ENCODE results near the gene TRIM74.
"Not testable (repeated sequence)": the region's sequence is repeated elsewhere in the genome, so short reads cannot be mapped to it uniquely, and the experiment has no call there.

Gene TRIM74

DNA sequence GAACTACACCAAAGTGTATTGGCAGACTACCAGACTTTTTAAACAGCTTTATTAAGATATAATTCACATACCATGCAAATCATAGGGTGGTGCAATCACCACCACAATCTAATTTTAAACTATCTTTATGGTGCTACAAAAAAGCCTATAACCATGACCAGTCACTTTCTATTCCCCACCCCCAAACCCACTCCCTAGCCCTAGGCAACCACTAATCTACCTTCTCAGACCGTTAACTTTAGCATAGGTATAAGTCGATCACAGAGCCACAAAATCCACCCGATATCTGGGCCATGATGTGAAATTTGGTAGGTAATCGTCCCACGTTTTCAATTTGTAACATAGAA is 44.9 kb downstream of the TRIM74 start:
- no peak for DNase-seq (ENCODE audit: low spot score in 2 of 2)
- ATAC-seq (replicated peaks; ENCODE audit: extremely low read depth, poor library complexity, severe bottlenecking) = peak; percentile 8

DNA sequence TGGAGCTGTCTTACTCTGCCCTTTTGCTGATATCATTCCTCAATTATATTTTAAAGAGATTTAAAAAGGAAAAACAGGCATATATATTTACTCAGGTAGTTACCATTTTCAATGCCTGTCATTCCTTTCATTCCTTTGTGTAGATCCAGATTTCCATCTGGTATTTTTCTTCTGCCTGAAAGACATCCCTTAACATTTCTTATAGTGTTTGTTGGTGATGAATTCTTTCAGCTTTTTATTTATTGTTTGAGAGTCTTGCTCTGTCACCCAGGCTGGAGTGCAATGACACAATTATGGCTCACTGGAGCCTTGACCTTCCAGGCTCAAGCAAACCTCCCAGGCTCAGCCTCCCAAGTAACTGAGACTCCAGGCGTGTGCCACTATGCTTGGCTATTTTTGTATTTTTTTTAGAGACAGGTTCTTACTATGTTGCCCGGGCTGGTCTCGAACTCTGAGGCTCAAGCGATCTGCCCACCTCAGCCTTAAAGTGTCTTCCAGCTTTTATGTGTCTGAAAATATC is 50.0 kb downstream of the TRIM74 start:
- Mint-ChIP-seq H3K27me3 (no peaks in the 10 kb centered on the region), H3K27ac (ENCODE audit: low read depth) (no peak overlapping the region), H3K9me3 (no peaks in the 10 kb centered on the region), H3K4me1 (peaks cover 20% of the 10 kb centered on the region), H3K4me3 (no peak overlapping the region), H3K36me3 (ENCODE audit: insufficient read depth) (peaks cover 8% of the 10 kb centered on the region)
- DNase-seq (ENCODE audit: low spot score in 2 of 2) (no peak), ATAC-seq (replicated peaks; ENCODE audit: extremely low read depth, poor library complexity, severe bottlenecking) (no peak)

More for the DNA sequence above, 44.9 kb downstream of the TRIM74 start:
- peaks cover 36% of the 10 kb centered on the region for H3K36me3 Mint-ChIP-seq (ENCODE audit: insufficient read depth)
- peak overlapping the region; percentile 96 for H3K27ac Mint-ChIP-seq (ENCODE audit: low read depth)
- H3K9me3 Mint-ChIP-seq = no peaks in the 10 kb centered on the region
- peaks cover 35% of the 10 kb centered on the region for H3K4me1 Mint-ChIP-seq
- H3K27me3 Mint-ChIP-seq = no peaks in the 10 kb centered on the region
- peak overlapping the region; percentile 90 for H3K4me3 Mint-ChIP-seq

DNA sequence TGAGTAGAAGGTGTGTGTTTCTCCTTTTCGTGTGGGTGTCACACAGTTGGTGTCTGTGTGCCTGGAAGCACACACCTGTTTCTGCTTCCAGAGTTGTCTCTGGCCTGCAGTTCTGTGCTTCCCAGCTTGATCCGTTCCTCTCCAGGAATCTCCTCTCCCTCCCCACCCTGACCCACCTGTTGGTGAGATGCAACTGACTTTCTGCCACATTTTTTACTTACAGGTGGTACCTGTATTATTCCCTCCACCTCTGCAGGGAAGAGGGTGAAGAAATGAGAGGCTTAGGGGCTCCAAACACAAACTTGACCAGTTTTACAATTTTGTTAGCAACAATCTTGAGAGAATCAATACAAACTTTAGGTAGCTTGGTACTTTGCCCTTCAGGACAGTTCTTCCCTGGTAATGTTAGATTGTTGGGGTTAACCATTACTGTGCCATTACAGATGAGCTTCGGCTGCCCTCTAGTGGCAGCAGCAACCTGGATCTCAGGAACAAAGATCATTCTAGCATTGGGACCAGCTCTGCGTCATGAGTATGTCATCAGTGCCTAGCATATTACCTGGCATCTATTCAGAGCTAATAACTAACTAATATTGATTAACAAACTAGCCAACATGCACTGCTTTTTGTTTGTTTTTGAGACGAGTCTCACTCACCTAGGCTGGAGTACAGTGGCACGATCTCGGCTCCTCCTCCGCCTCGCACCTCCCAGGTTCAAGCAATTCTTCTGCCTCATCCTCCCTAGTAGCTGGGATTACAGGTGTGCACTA is 54.3 kb downstream of the TRIM74 start:
- peak; percentile 14 to 16 for DNase-seq (ENCODE audit: low spot score in 2 of 2)
- not testable (repeated sequence) for H3K27ac Mint-ChIP-seq (ENCODE audit: low read depth)

DNA sequence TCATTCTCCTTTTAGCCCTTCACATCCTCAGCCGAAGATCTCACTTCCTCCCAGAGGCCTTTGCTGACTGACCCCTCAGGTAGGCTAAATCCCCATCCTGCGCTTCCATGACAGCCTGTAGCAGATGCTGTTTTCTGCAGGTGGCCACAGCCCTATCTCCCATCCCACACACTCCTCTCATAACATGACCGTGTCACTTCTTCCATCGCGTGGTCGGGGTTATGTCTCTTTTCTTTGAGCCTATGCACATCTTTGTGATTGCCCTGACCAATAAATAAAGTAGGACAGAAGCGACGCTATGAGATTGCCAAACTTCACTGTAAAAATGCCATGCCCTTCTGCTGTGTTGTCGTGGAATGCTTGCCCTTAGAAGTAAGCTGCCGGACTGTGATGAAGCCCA is 55.5 kb downstream of the TRIM74 start:
- not testable (repeated sequence) for H3K27me3 Mint-ChIP-seq; H3K4me3 Mint-ChIP-seq; ATAC-seq (replicated peaks; ENCODE audit: extremely low read depth, poor library complexity, severe bottlenecking); DNase-seq (ENCODE audit: low spot score in 2 of 2); H3K9me3 Mint-ChIP-seq
- peaks cover 13% of the 10 kb centered on the region for H3K36me3 Mint-ChIP-seq (ENCODE audit: insufficient read depth)
- peaks cover 19% of the 10 kb centered on the region for H3K4me1 Mint-ChIP-seq
- H3K27ac Mint-ChIP-seq (ENCODE audit: low read depth) = peak overlapping the region; percentile 11

More for the DNA sequence above, 54.3 kb downstream of the TRIM74 start:
- ATAC-seq (replicated peaks; ENCODE audit: extremely low read depth, poor library complexity, severe bottlenecking) = peak; percentile 77
- Mint-ChIP-seq H3K4me1 (peaks cover 23% of the 10 kb centered on the region), H3K36me3 (ENCODE audit: insufficient read depth) (peaks cover 13% of the 10 kb centered on the region)
- not testable (repeated sequence) for H3K27me3 Mint-ChIP-seq, H3K9me3 Mint-ChIP-seq, H3K4me3 Mint-ChIP-seq

DNA sequence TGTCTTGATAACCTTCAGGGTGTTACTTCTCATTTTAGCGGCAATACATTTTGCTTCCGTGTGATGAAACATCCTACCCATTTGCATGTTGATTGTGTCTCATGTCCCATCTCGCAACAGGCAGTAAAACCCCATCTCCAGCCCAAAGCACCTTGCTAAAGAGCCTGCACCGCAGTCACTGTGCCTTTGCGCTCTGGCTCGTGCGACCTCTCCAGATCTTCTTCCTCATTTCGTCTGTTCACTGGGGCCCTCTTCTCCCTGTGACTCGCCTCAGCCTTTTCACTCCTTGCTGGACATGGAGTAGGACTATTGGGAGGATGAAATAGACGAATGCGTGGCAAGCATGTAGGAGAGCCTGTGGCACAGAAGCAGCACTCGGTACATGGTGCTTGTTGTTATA is 57.9 kb downstream of the TRIM74 start:
- H3K4me3 Mint-ChIP-seq; ATAC-seq (replicated peaks; ENCODE audit: extremely low read depth, poor library complexity, severe bottlenecking); H3K27ac Mint-ChIP-seq (ENCODE audit: low read depth); DNase-seq (ENCODE audit: low spot score in 2 of 2); H3K9me3 Mint-ChIP-seq; H3K27me3 Mint-ChIP-seq: not testable (repeated sequence)
- Mint-ChIP-seq H3K36me3 (ENCODE audit: insufficient read depth) (peaks cover 17% of the 10 kb centered on the region), H3K4me1 (peaks cover 18% of the 10 kb centered on the region)

Measured in central memory CD8-positive, alpha-beta T cell (primary cell).